ENCODE measurements around the gene ARL13B. TPM values are rescaled to one million over a fixed set of nuclear protein-coding genes. Genes with fewer than 3 reads are reported as not detected.

ARL13B gene
- total RNA-seq, 1 experiment from 2014 or later: 9.3 TPM

DNA sequence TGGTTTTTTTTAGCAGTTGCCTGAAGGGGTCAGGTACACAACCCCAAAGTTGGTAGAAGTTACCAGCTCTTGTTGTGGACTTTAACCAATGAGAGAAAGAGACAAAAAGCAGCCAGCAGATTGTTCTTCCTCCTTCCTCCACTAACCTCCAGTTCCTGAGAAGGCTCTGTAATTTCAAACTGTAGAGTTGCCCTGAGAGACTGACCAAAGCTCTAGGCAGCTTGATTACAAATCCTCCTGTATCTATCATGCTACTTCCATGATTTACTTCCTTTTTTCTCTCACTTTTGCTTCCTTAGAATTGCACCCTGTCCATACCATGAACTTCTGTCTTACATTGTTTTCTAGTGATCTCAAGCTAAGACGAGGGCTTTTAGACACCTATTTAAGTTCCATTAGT lies 112.1 kb downstream of the ARL13B start:
- ChIA-PET CTCF (interaction anchor here (1.4 kb wide), 1 partner anchor 10 kb away, joined by 4 read pairs; no protein-coding TSS in a partner anchor), POLR2A (no interaction called here)
- no peaks in the 10 kb centered on the region for H3K9me3 Mint-ChIP-seq

GRCh38 chr3:94093151-94093550 lies 113.2 kb downstream of the ARL13B start:
- H3K36me3 Mint-ChIP-seq: peaks cover 11% of the 10 kb centered on the region
- no peaks in the 10 kb centered on the region for H3K4me1 Mint-ChIP-seq
- no peaks in the 10 kb centered on the region for H3K27me3 Mint-ChIP-seq (ENCODE audit: low read depth)
- no peaks in the 10 kb centered on the region for H3K9me3 Mint-ChIP-seq
- no peak overlapping the region for H3K4me3 Mint-ChIP-seq
- CTCF ChIA-PET: no interaction called here
- H3K27ac Mint-ChIP-seq: no peak overlapping the region
- DNase-seq (ENCODE audit: low spot score) (no peak), ATAC-seq (no peak)
- POLR2A ChIA-PET: no interaction called here
- TF ChIP-seq AFF4 (CRISPR knock-in tag; IDR thresholded peaks at IDR 0.05; ENCODE audit: borderline replicate concordance): no peak
- TF ChIP-seq TEAD1 (CRISPR knock-in tag; IDR thresholded peaks at IDR 0.05): no peak
- TF ChIP-seq AR (CRISPR knock-in tag; IDR thresholded peaks at IDR 0.05): no peak
- no peak for TF ChIP-seq NFYB (CRISPR knock-in tag; conservative IDR thresholded peaks at IDR 0.05; ENCODE audit: low read depth)
- no peak for TF ChIP-seq NFE2L1 (CRISPR knock-in tag; IDR thresholded peaks at IDR 0.05)
- no peak for TF ChIP-seq FOXJ3 (CRISPR knock-in tag; IDR thresholded peaks at IDR 0.05; ENCODE audit: borderline replicate concordance)
- TF ChIP-seq CREB1 (CRISPR knock-in tag; IDR thresholded peaks at IDR 0.05): no peak
- TF ChIP-seq ETV6 (CRISPR knock-in tag; IDR thresholded peaks at IDR 0.05): no peak
- TF ChIP-seq SP1 (CRISPR knock-in tag; conservative IDR thresholded peaks at IDR 0.05): no peak

More for the DNA sequence above, 112.1 kb downstream of the ARL13B start:
- DNase-seq (ENCODE audit: low spot score): no peak
- ATAC-seq: no peak
- Mint-ChIP-seq H3K27ac (no peak overlapping the region), H3K4me3 (no peak overlapping the region), H3K27me3 (ENCODE audit: low read depth) (no peaks in the 10 kb centered on the region), H3K36me3 (peaks cover 8% of the 10 kb centered on the region; the same call in 1 of the 2 replicates), H3K4me1 (no peaks in the 10 kb centered on the region)
- TF ChIP-seq ATF1 (CRISPR knock-in tag; IDR thresholded peaks at IDR 0.05) (no peak), RELA (CRISPR knock-in tag; IDR thresholded peaks at IDR 0.05; ENCODE audit: borderline replicate concordance) (no peak), GABPB1 (CRISPR knock-in tag; IDR thresholded peaks at IDR 0.05) (no peak), TCF7 (CRISPR knock-in tag; IDR thresholded peaks at IDR 0.05; ENCODE audit: low read depth) (no peak), ZNF671 (CRISPR knock-in tag; IDR thresholded peaks at IDR 0.05) (no peak), CBFB (CRISPR knock-in tag; IDR thresholded peaks at IDR 0.05; ENCODE audit: low read depth) (no peak), FOXK1 (CRISPR knock-in tag; IDR thresholded peaks at IDR 0.05) (no peak), SP1 (CRISPR knock-in tag; conservative IDR thresholded peaks at IDR 0.05) (no peak), JAZF1 (CRISPR knock-in tag; IDR thresholded peaks at IDR 0.05) (no peak), ZNF317 (CRISPR knock-in tag; IDR thresholded peaks at IDR 0.05; ENCODE audit: borderline replicate concordance, low read depth) (no peak), SMAD4 (CRISPR knock-in tag; IDR thresholded peaks at IDR 0.05) (no peak), E2F1 (CRISPR knock-in tag; IDR thresholded peaks at IDR 0.05) (no peak), CREB1 (CRISPR knock-in tag; IDR thresholded peaks at IDR 0.05) (no peak), ZBTB21 (CRISPR knock-in tag; IDR thresholded peaks at IDR 0.05; ENCODE audit: borderline replicate concordance) (no peak)
- TF ChIP-seq, protein P1, sequence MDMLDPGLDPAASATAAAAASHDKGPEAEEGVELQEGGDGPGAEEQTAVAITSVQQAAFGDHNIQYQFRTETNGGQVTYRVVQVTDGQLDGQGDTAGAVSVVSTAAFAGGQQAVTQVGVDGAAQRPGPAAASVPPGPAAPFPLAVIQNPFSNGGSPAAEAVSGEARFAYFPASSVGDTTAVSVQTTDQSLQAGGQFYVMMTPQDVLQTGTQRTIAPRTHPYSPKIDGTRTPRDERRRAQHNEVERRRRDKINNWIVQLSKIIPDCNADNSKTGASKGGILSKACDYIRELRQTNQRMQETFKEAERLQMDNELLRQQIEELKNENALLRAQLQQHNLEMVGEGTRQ (CRISPR knock-in tag; IDR thresholded peaks at IDR 0.05): no peak
- TF ChIP-seq, protein P2, sequence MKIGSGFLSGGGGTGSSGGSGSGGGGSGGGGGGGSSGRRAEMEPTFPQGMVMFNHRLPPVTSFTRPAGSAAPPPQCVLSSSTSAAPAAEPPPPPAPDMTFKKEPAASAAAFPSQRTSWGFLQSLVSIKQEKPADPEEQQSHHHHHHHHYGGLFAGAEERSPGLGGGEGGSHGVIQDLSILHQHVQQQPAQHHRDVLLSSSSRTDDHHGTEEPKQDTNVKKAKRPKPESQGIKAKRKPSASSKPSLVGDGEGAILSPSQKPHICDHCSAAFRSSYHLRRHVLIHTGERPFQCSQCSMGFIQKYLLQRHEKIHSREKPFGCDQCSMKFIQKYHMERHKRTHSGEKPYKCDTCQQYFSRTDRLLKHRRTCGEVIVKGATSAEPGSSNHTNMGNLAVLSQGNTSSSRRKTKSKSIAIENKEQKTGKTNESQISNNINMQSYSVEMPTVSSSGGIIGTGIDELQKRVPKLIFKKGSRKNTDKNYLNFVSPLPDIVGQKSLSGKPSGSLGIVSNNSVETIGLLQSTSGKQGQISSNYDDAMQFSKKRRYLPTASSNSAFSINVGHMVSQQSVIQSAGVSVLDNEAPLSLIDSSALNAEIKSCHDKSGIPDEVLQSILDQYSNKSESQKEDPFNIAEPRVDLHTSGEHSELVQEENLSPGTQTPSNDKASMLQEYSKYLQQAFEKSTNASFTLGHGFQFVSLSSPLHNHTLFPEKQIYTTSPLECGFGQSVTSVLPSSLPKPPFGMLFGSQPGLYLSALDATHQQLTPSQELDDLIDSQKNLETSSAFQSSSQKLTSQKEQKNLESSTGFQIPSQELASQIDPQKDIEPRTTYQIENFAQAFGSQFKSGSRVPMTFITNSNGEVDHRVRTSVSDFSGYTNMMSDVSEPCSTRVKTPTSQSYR (CRISPR knock-in tag; IDR thresholded peaks at IDR 0.05): no peak
- TF ChIP-seq, protein P3, sequence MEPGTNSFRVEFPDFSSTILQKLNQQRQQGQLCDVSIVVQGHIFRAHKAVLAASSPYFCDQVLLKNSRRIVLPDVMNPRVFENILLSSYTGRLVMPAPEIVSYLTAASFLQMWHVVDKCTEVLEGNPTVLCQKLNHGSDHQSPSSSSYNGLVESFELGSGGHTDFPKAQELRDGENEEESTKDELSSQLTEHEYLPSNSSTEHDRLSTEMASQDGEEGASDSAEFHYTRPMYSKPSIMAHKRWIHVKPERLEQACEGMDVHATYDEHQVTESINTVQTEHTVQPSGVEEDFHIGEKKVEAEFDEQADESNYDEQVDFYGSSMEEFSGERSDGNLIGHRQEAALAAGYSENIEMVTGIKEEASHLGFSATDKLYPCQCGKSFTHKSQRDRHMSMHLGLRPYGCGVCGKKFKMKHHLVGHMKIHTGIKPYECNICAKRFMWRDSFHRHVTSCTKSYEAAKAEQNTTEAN (CRISPR knock-in tag; IDR thresholded peaks at IDR 0.05): no peak

Data from WTC11 (cell line).